Measurements from ENCODE around the gene COQ3. TPM values are rescaled to one million over a fixed set of nuclear protein-coding genes. Genes with fewer than 3 reads are reported as not detected.

Gene COQ3
- total RNA-seq, 1 experiment from 2014 or later: 10.9 TPM

- H3K4me2 ChIP-seq (ENCODE audit: insufficient read depth, insufficient read length, low read length): no peak overlapping the region
- H3K79me2 ChIP-seq (ENCODE audit: insufficient read depth, low read length): no peaks in the 10 kb centered on the region
- no peak overlapping the region for H3K9ac ChIP-seq (ENCODE audit: extremely low read depth, insufficient read length, low read length)
- no peaks in the 10 kb centered on the region for H3K9me3 ChIP-seq (ENCODE audit: control insufficient read depth, low read depth, low read length)
- Mint-ChIP-seq H3K9me3 (no peaks in the 10 kb centered on the region), H3K27me3 (ENCODE audit: low read depth) (peaks cover 12% of the 10 kb centered on the region), H3K27ac (no peak overlapping the region), H3K36me3 (ENCODE audit: insufficient read depth in 1 of 3, low read depth in 3 of 3) (no peaks in the 10 kb centered on the region), H3K4me3 (no peak overlapping the region), H3K4me1 (no peaks in the 10 kb centered on the region)
- H2BK12ac ChIP-seq (ENCODE audit: insufficient read length, low read depth, low read length): no peak overlapping the region
- no peak overlapping the region for H3K14ac ChIP-seq (ENCODE audit: insufficient read depth, low read length)
- H3K23ac ChIP-seq (ENCODE audit: insufficient read length, low read depth, low read length): no peak overlapping the region
- no peak overlapping the region for H4K91ac ChIP-seq (ENCODE audit: insufficient read length, low read depth, low read length)
- H3K79me1 ChIP-seq (ENCODE audit: insufficient read depth, low read depth, low read length, poor library complexity, severe bottlenecking): no peaks in the 10 kb centered on the region
- H3K23me2 ChIP-seq (ENCODE audit: insufficient read length, low read depth, low read length, poor library complexity, severe bottlenecking): no peaks in the 10 kb centered on the region
- no peak overlapping the region for H2BK20ac ChIP-seq (ENCODE audit: low read depth, low read length, poor library complexity, severe bottlenecking)
- no peak overlapping the region for H3K18ac ChIP-seq (ENCODE audit: insufficient read length, low read depth, low read length)
- no peak overlapping the region for H3T11ph ChIP-seq (ENCODE audit: low read length)
- H2AFZ ChIP-seq (ENCODE audit: low read length): no peak overlapping the region
- H3K27me3 ChIP-seq (ENCODE audit: insufficient read depth, low read length): no peaks in the 10 kb centered on the region
- no peak for TF ChIP-seq CTCF (conservative IDR thresholded peaks at IDR 0.05)
- H2AK5ac ChIP-seq (ENCODE audit: insufficient read length, low read length): no peak overlapping the region
- no peaks in the 10 kb centered on the region for H4K20me1 ChIP-seq (ENCODE audit: control insufficient read depth, insufficient read depth, insufficient read length)
- no CpG with 5 or more reads among the region's 1 CpG for WGBS (ENCODE audit: extremely low coverage, insufficient read length, low lambda C conversion rate)
- H3K27ac ChIP-seq (ENCODE audit: insufficient read length, low read depth, low read length): no peak overlapping the region
- H3K56ac ChIP-seq (ENCODE audit: insufficient read length, low read depth, low read length): no peak overlapping the region
- no peak overlapping the region for H2BK120ac ChIP-seq (ENCODE audit: low read depth, low read length, poor library complexity, severe bottlenecking)
- H3K4ac ChIP-seq (ENCODE audit: low read depth, low read length): no peak overlapping the region
- no peak overlapping the region for H4K5ac ChIP-seq (ENCODE audit: insufficient read length, low read depth, low read length)
- no peaks in the 10 kb centered on the region for H3K4me1 ChIP-seq (ENCODE audit: insufficient read depth, low read length)
- no peak overlapping the region for H2BK15ac ChIP-seq (ENCODE audit: low read depth, low read length)
- no peak overlapping the region for H2BK5ac ChIP-seq (ENCODE audit: insufficient read length, low read length)
- no peak overlapping the region for H4K8ac ChIP-seq (replicated peaks; ENCODE audit: insufficient read length, low read depth, low read length)
- DNase-seq: no peak
Measured at GRCh38 chr6:99356641-99357040, 37.4 kb downstream of the COQ3 start.

Data from H9 (cell line).